T-helper 17 cell (primary cell): ENCODE data around the gene DLEC1. TPM values are rescaled to one million over a fixed set of nuclear protein-coding genes. Genes with fewer than 3 reads are reported as not detected.
"Not testable (repeated sequence)": the region's sequence is repeated elsewhere in the genome, so short reads cannot be mapped to it uniquely, and the experiment has no call there.

Experiments
- ATAC-seq: fragments of 150-1000 bp; cut with Tn5 transposase; 2 replicates; pipeline ENCODE4 v1.10.0; 2021; ENCODE audit warnings: mild to moderate bottlenecking, moderate library complexity
- DNase-seq, 3 donors: peaks; one replicate each; pipeline versions ENCODE4 v3.0.0 to v3.0.0-alpha.2; 2020 to 2021
- H3K9me3 ChIP-seq: one replicate; pipeline ENCODE4 v1.7.0; 2013; ENCODE audit warnings: low read length, mild to moderate bottlenecking; ENCODE audit not compliant: control insufficient read depth, poor library complexity, severe bottlenecking
- H3K27ac Mint-ChIP-seq: one replicate; pipeline ENCODE4 v1.8.0; 2022; ENCODE audit warnings: mild to moderate bottlenecking, moderate library complexity, mixed read lengths
- H3K27me3 Mint-ChIP-seq: one replicate; pipeline ENCODE4 v1.8.0; 2022; ENCODE audit warnings: mixed read lengths
- H3K36me3 Mint-ChIP-seq: one replicate; pipeline ENCODE4 v1.8.0; 2022; ENCODE audit warnings: low read depth, mixed read lengths
- H3K4me1 Mint-ChIP-seq: one replicate; pipeline ENCODE4 v1.8.0; 2022; ENCODE audit warnings: mild to moderate bottlenecking, mixed read lengths
- H3K4me3 Mint-ChIP-seq: one replicate; pipeline ENCODE4 v1.8.0; 2022; ENCODE audit warnings: mild to moderate bottlenecking, moderate library complexity, mixed read lengths
- total RNA-seq, 4 donors: library from RNA in 2 of 4; stranded (reverse) in 2 of 4; gene quantifications; one replicate each; pipeline ENCODE4 v1.2.3 and lab custom pipeline; 2022 to 2026

Gene DLEC1
- total RNA-seq, 2 donors from 2014 or later: 8.6 to 16.3 TPM

DNA sequence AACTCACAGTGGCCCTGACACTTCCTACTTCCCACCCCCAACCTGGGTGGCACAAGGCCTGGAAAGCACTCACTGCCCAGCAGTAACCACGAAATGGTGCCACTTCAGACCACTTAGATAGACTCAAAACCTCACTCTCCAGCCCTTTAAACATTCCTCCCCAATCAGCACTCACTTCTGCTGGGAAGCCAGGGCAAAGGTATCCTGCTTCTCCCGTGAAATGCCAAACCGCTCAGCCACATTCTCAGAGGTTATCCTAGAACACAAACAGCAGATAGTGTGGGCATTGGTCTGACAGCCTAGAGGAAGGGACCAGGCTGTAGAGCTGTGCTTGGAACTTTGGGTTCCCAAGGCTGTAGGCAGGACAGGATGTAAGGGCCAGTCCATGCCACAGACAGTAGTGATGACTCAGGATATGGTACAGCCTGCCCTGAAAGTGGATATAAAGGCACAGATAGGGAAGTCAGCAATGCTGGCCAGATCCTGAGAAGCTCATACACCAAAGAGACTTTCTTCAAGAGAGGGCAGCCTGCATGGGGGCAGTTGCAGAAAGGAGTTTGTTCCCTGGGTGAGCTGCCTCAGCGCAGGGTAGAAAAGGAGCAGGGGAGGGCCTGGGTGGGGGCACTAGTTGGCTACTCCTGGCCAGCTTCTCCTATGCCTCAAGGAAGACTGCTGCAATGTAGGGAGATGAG lies 88.7 kb downstream of the DLEC1 start:
- H3K27me3 Mint-ChIP-seq: no peaks in the 10 kb centered on the region
- DNase-seq: no peak
- H3K4me1 Mint-ChIP-seq: peaks cover 24% of the 10 kb centered on the region
- no peak overlapping the region for H3K4me3 Mint-ChIP-seq
- ATAC-seq: no peak
- no peaks in the 10 kb centered on the region for H3K9me3 ChIP-seq
- H3K27ac Mint-ChIP-seq: peak overlapping the region; percentile 70
- peaks cover 2% of the 10 kb centered on the region for H3K36me3 Mint-ChIP-seq

DNA sequence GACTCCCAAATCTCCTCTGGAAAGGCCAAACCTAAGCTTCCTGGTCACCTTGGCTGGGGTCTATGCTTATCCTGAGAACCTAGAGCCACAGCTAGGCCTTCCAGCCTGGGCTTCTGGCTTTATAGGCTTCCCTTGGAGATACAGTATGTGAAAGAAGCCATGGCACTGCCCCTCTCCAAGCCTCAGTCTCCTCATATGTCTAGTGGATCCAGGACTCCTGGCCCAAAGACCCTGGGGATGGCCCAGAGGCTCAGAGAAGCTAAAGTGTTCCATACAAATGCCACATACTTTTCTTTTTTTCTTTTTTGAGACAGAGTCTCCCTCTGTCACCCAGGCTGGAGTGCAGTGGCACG lies 89.3 kb downstream of the DLEC1 start:
- no peak overlapping the region for H3K4me3 Mint-ChIP-seq
- H3K36me3 Mint-ChIP-seq: peaks cover 2% of the 10 kb centered on the region
- DNase-seq (no peak), ATAC-seq (no peak)
- peak overlapping the region; percentile 16 for H3K27ac Mint-ChIP-seq
- H3K4me1 Mint-ChIP-seq: peaks cover 27% of the 10 kb centered on the region
- no peaks in the 10 kb centered on the region for H3K9me3 ChIP-seq
- H3K27me3 Mint-ChIP-seq: no peaks in the 10 kb centered on the region

DNA sequence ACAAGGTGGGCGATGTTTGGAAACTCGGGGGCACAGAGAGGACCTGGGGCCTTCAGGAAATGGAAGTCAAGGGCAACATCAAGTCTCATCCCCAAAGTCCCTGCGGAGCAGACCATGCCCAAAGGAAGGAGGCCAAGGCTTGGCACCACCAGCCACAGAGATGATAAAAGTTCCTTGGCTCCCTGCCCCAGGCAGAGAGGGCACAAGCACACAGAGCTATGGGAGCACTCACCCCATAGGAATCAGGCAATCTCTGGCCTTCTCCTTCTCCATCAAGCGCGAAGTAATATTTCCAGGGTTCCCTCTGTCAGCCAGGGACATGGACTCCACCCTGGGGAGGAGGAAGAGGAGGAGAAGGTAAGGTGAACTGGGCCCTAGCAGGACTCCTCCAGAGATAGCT lies 90.0 kb downstream of the DLEC1 start:
- H3K9me3 ChIP-seq: no peaks in the 10 kb centered on the region
- Mint-ChIP-seq H3K36me3 (peaks cover 2% of the 10 kb centered on the region), H3K4me1 (peaks cover 30% of the 10 kb centered on the region), H3K27ac (peak overlapping the region; percentile 16), H3K4me3 (no peak overlapping the region), H3K27me3 (no peaks in the 10 kb centered on the region)
- DNase-seq (no peak), ATAC-seq (no peak)

DNA sequence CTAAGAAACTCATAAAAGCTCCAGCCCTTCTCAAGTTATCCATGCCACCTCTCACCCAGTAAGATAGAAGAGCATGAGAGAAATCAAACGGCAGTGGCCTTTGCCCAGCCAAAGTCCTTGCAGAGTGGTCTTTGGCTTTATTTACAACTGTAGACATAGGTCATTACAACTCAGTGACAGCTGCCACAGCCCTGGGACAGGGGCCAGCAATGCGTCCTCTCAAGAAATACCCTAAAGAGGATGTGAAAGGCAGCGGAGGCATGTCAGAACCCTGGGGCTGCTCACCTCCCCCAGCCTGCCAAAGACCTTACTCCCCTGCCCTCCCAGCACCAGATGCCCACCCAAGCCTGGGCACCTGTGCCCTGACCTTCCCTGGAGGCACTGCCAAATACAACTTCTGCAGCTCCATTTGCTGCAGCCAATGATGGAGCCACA lies 91.6 kb downstream of the DLEC1 start:
- H3K27ac Mint-ChIP-seq: peak overlapping the region; percentile 16
- H3K27me3 Mint-ChIP-seq: no peaks in the 10 kb centered on the region
- ATAC-seq (no peak), DNase-seq (no peak)
- H3K4me1 Mint-ChIP-seq: peaks cover 35% of the 10 kb centered on the region
- peaks cover 2% of the 10 kb centered on the region for H3K36me3 Mint-ChIP-seq
- H3K9me3 ChIP-seq: no peaks in the 10 kb centered on the region
- H3K4me3 Mint-ChIP-seq: no peak overlapping the region

DNA sequence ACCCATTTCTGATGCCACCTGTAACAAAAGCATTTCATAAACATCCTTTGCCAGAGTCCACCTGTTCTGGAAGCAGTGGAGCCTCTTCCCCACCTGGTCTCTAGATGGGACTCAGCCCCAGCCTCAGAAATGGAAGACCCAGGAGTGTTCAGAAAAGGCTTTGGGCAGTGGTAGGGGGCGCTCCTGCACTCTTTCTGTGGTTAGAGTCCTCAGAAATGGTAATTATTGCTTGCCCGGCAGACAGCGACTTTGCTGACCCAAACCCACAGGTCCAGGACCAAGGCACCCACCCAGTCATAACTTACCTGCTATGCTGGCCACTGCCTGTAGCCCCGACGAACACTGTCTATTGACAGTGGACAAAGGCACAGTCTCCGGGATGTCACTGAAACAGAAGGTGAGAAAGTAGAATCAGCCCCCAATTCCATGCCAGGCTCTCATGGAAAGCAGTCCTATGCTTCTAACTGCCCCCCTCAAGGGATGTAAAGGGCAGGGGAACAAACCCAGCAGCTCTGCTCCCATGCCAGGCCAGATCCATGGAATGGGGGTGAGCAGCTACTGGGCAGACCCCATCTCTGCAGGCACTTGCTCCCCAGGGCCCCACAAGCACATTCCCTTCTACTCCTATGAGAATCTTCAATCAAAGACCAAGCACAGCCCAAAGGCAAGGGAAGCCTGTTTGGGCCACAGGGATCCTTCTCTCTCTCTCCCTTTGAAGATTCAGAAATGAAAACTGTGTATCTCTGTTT lies 92.8 kb downstream of the DLEC1 start:
- DNase-seq (no peak), ATAC-seq (no peak)
- Mint-ChIP-seq H3K36me3 (peaks cover 2% of the 10 kb centered on the region), H3K4me3 (no peak overlapping the region), H3K4me1 (peaks cover 40% of the 10 kb centered on the region), H3K27me3 (no peaks in the 10 kb centered on the region), H3K27ac (peak overlapping the region; percentile 43)
- H3K9me3 ChIP-seq: no peaks in the 10 kb centered on the region

DNA sequence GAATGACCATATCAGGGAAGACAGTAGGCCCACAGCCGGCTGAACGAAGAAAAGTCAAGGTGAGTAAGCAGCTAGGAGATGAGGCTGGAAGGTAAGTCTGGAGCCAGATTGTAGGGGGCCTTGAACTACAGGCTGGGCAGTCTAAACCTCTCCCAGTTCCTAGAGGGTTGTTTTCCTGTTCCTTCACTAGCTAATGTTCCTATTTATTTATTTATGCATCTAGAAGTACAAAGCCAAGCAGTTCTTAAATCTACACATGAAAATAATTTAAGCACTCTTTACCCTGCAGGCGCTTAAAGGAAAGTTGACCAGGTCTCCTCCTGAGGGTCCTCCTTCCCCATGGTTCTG lies 94.2 kb downstream of the DLEC1 start:
- peaks cover 6% of the 10 kb centered on the region for H3K36me3 Mint-ChIP-seq
- H3K27me3 Mint-ChIP-seq: no peaks in the 10 kb centered on the region
- H3K4me1 Mint-ChIP-seq: peaks cover 50% of the 10 kb centered on the region
- H3K9me3 ChIP-seq: no peaks in the 10 kb centered on the region
- DNase-seq: no peak
- no peak overlapping the region for H3K4me3 Mint-ChIP-seq
- peak overlapping the region; percentile 97 for H3K27ac Mint-ChIP-seq
- no peak for ATAC-seq

DNA sequence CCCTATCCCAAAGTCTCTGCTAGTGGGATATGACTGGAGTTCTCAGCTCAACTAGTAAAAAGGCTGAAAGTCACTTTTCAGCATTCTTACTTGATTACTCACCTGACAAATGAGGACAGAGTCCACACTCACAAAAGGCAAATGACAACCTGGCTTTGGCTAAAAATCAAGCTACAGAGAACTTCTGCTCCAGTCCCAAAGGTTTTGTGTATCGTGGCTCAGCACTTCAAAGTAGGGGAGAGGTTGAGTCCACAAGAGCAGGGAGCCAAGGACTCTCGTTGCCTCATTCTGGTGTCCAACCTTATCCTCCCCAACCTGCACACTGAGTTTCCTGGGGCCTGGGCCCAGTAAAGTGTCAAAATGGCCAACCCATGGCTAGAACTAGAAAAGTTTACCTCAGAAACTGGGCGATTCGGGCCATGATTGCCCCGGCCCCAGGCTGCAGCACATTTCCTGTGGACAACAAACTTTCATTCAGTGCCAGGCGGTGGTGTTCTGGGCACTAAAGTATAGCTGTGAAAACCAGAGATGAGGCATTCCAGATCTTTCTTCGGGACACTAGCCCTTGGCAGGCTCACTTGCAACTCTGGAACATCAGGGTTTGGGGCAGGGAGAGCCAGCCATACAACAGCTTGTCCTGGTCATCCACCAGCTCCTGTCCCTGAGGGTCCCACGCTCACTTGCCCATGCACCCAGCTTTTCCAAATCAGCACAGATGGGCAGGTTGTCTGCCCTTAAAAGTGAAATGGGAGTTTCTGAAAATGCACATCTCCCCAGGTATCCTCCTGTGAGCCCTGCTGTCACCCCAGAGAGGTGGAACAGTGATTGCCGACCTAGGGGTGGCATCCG lies 94.8 kb downstream of the DLEC1 start:
- DNase-seq (no peak), ATAC-seq (no peak)
- peak overlapping the region; percentile 67 for H3K4me3 Mint-ChIP-seq
- no peaks in the 10 kb centered on the region for H3K9me3 ChIP-seq
- peaks cover 52% of the 10 kb centered on the region for H3K4me1 Mint-ChIP-seq
- peaks cover 6% of the 10 kb centered on the region for H3K36me3 Mint-ChIP-seq
- peak overlapping the region; percentile 97 for H3K27ac Mint-ChIP-seq
- H3K27me3 Mint-ChIP-seq: no peaks in the 10 kb centered on the region

DNA sequence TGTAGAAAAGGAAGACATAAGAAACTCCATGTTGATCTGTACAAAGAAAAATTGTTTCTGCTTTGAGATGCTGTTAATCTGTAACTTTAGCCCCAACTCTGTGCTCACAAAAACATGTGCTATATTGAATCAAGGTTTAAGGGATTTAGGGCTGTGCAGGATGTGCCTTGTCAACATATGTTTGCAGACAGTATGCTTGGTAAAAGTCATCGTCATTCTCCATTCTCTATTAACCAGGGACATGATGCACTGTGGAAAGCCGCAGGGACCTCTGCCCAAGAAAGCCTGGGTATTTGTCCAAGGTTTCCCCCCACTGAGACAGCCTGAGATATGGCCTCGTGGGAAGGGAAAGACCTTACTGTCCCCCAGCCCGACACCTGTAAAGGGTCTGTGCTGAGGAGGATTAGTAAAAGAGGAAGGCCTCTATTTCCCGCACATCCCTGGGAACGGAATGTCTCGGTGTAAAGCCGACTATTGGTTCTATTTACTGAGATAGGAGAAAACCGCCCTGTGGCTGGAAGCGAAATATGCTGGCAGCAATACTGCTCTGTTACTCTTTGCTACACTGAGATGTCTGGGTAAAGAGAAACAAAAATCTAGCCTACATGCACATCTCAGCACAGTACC lies 95.6 kb downstream of the DLEC1 start:
- not testable (repeated sequence) for DNase-seq, H3K36me3 Mint-ChIP-seq, ATAC-seq, H3K27me3 Mint-ChIP-seq, H3K9me3 ChIP-seq
- Mint-ChIP-seq H3K4me1 (peaks cover 51% of the 10 kb centered on the region), H3K27ac (peak overlapping the region; percentile 97), H3K4me3 (peak overlapping the region; percentile 67)

DNA sequence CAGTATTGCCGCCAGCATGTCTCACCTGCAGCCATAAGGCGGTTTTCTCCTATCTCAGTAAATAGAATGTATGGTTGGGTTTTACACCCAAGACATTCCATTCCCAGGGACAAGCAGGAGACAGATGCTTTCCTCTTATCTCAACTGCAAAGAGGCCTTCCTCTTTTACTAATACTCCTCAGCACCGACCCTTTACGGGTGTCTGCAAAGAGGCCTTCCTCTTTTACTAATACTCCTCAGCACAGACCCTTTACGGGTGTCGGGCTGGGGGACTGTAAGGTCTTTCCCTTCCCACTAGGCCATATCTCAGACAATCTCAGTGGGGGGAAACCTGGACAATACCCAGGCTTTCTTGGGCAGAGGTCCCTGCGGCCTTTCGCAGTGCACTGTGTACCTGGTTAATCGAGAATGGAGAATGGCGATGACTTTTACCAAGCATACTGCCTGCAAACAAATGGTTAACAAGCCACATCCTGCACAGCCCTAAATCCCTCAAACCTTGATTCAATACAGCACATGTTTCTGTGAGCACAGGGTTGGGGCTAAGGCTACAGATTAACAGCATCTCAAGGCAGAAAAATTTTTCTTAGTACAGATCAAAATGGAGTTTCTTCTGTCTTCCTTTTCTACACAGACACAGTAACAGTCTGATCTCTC lies 96.7 kb downstream of the DLEC1 start:
- Mint-ChIP-seq H3K27ac (peak overlapping the region; percentile 97), H3K4me3 (peak overlapping the region; percentile 99), H3K4me1 (peaks cover 56% of the 10 kb centered on the region)
- H3K9me3 ChIP-seq, H3K27me3 Mint-ChIP-seq, H3K36me3 Mint-ChIP-seq, DNase-seq, ATAC-seq: not testable (repeated sequence)

DNA sequence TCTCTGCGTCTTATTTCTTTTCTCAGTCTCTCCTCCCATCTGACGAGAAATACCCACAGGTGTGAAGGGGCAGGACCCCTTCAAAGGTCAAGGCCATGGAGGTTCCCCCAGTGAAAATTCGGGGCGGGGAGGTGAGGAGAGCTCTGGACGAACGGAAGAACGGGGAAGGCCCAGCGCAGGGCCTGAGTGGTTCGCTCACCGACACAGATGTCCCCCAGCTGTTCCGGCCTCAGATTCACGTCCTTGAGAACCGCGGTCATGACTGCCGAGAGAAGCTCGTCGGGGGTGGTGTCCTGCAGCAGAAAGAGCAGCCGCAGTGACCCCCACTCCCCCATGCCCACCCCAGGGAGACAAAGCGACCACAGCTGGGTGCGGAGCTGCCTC lies 97.4 kb downstream of the DLEC1 start:
- no peaks in the 10 kb centered on the region for H3K27me3 Mint-ChIP-seq
- peak overlapping the region; percentile 99 for H3K4me3 Mint-ChIP-seq
- H3K36me3 Mint-ChIP-seq: peaks cover 6% of the 10 kb centered on the region
- ATAC-seq: no peak
- H3K27ac Mint-ChIP-seq: peak overlapping the region; percentile 97
- H3K9me3 ChIP-seq: no peaks in the 10 kb centered on the region
- H3K4me1 Mint-ChIP-seq: peaks cover 58% of the 10 kb centered on the region
- DNase-seq: no peak

DNA sequence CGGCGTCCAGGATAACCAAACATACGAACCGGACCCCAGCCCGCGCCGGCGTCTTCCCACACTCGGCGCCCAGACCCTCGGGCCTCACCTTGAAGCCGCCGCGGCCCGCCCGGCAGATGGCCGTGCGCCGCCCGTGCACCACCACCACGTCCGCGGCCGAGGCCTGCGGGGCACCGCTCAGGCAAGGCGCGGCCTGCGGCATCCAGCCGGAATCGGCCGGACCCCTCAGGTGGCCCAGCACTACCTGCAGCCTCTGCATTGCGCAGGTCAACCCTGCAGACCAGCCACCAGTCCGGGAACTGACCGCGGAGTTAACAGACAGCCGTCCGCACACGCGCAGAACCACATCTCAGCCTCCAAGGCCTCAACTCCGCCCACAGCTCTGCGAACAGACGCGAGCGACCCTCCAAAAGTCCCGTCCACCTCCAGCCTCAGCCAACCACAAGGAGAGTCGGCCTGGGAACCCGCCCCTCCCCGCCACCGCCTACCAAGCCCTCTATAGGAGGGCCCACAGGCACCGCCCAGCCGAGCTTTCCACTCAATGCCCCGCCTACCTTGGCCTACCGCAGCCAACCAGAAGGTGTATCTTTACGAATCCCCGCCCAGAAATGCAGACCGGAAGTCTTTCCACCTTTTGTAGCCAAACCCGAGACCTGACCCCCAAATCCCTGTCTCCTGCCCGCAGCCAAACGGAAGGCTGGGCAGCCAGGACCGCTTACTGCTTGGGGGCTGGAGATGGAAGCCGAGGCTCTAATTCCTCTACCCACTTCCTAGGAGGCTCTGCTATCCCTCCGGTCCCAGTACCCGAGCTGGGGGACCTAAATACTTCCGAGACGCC lies 98.0 kb downstream of the DLEC1 start, which contains the start of gene ACAA1:
Gene ACAA1 (minus strand): TSS at position 351 of the 838 bp plus-strand sequence. CDS start 92 bp downstream, at position 259.
- peak; percentile 89 to 96 (median 93) for DNase-seq
- peaks cover 6% of the 10 kb centered on the region for H3K36me3 Mint-ChIP-seq
- no peaks in the 10 kb centered on the region for H3K9me3 ChIP-seq
- H3K27me3 Mint-ChIP-seq: no peaks in the 10 kb centered on the region
- peak within 1 kb of the TSS; percentile 99 for H3K4me3 Mint-ChIP-seq
- peaks cover 60% of the 10 kb centered on the region for H3K4me1 Mint-ChIP-seq
- peak; percentile 92 for ATAC-seq
- peak within 1 kb of the TSS; percentile 97 for H3K27ac Mint-ChIP-seq
